ENCODE measurements around the gene ABCB8. TPM values are rescaled to one million over a fixed set of nuclear protein-coding genes. Genes with fewer than 3 reads are reported as not detected.
A peak's percentile ranks its signal among the peaks of the same experiment; 100 is the strongest.

Gene ABCB8
- total and polyA plus RNA-seq, 9 of the 15 experiments (the other 6 are each of a cell fraction or from before 2014, with no cell fraction given) = 7.6 to 106 (median 36.3) TPM

GRCh38 chr7:151083071-151083823 lies 55.0 kb downstream of the ABCB8 start, which contains the start of gene TMUB1 (continued):
- no peak for TF ChIP-seq ETV6 (IDR thresholded peaks at IDR 0.05; ENCODE audit: borderline replicate concordance in 1 of 2, low read depth in 2 of 2, low read length in 1 of 2)
- no peak for TF ChIP-seq ETV6 (CRISPR knock-in tag; IDR thresholded peaks at IDR 0.05; ENCODE audit: borderline replicate concordance)
- no peak for TF ChIP-seq ZNF79 (CRISPR knock-in tag; IDR thresholded peaks at IDR 0.05; ENCODE audit: low read depth)
- TF ChIP-seq SMARCE1 (IDR thresholded peaks at IDR 0.05) = no peak
- no peak for TF ChIP-seq ZNF644 (tag; IDR thresholded peaks at IDR 0.05; ENCODE audit: low read depth)
- TF ChIP-seq TRIM24 (IDR thresholded peaks at IDR 0.05) = no peak
- TF ChIP-seq TEAD1 (CRISPR knock-in tag; IDR thresholded peaks at IDR 0.05) = peak in 1 of 2 experiments; percentile 32; a peak in 1 of 4 replicates
- 0 out of 2 replicates have a peak, but pooled peaks have one; percentile 52 for TF ChIP-seq CAMTA2 (CRISPR knock-in tag; conservative IDR thresholded peaks at IDR 0.05)
- TF ChIP-seq PKNOX1 (IDR thresholded peaks at IDR 0.05) = peak; percentile 59; the same call in 1 of the 2 replicates
- no peak for TF ChIP-seq ZHX1 (conservative IDR thresholded peaks at IDR 0.05; ENCODE audit: low read length)
- TF ChIP-seq RNF2 (IDR thresholded peaks at IDR 0.05) = no peak
- TF ChIP-seq SRSF3 (IDR thresholded peaks at IDR 0.05; ENCODE audit: insufficient read depth, low read length) = no peak
- TF ChIP-seq ZNF699 (CRISPR knock-in tag; IDR thresholded peaks at IDR 0.05; ENCODE audit: insufficient replicate concordance) = no peak
- no peak for TF ChIP-seq PYGO2 (tag; IDR thresholded peaks at IDR 0.05)
- no peak for TF ChIP-seq ZNF224 (CRISPR knock-in tag; IDR thresholded peaks at IDR 0.05)
- no peak for TF ChIP-seq ZNF584 (CRISPR knock-in tag; IDR thresholded peaks at IDR 0.05; ENCODE audit: low read depth)
- TF ChIP-seq SIRT6 (IDR thresholded peaks at IDR 0.05; ENCODE audit: low read depth, low read length) = no peak
- TF ChIP-seq IRF1 (CRISPR knock-in tag; IDR thresholded peaks at IDR 0.05; ENCODE audit: borderline replicate concordance) = no peak
- TF ChIP-seq NEUROD1 (IDR thresholded peaks at IDR 0.05; ENCODE audit: borderline replicate concordance, low read depth, low read length, partially characterized antibody) = peak; percentile 20
- TF ChIP-seq PHB2 (IDR thresholded peaks at IDR 0.05; ENCODE audit: low read depth) = no peak
- no peak for TF ChIP-seq ZFP91 (CRISPR knock-in tag; IDR thresholded peaks at IDR 0.05)
- TF ChIP-seq ARID1B (IDR thresholded peaks at IDR 0.05) = no peak; the same call in 1 of the 2 replicates
- peak; percentile 89 for TF ChIP-seq MXI1 (IDR thresholded peaks at IDR 0.05; ENCODE audit: low read depth, low read length)
- TF ChIP-seq HLTF (IDR thresholded peaks at IDR 0.05) = no peak

Data from K562 (cell line).